GM21723 (cell line): ENCODE data around the gene SAPCD2.

Experiments used
- ATAC-seq: cut with Tn5 transposase; IDR thresholded peaks from one replicate; pipeline ENCODE4 v1.9.1; 2021; ENCODE audit warnings: mild to moderate bottlenecking, moderate library complexity; ENCODE audit not compliant: unreplicated experiment

Gene SAPCD2

DNA sequence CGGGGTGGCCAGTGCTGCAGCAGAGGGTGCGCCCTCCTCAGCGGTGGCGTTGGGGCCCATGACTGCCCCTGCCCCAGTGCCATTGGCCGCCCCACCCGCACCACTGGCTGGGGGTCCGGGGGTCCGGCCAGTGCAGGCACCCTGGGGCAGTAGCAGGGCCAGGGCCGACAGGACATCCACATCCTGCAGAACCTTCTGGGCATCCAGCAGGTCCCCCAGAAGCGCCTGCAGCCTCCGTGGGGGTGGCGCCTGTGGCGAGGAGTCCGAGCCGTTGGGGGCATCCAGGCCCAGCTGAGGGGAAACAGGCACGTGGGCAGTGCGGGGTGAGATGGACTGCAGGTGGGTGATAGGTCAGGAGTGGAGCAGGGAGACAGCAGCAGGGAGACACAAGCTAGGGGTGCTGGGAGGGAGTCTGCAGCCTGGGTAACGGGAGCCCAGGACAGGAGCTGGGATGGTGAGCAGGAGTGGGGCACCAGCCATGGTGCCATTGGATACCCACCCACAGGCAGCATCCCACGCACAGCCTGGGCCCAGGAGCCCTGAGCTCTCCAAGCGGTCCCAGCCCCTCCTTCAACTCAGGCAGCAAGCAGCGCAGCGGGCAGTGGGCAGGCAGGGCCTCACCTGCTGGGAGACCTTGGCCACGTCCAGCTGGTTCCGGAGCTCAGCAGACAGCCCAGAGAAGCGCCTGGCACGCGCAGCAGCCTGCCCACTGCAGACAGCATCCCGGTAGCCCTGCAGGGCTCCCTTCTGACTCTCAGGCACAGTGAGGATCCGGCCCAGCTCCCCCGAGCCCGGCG, 49.4 kb downstream of the SAPCD2 start:
- no peak for ATAC-seq

DNA sequence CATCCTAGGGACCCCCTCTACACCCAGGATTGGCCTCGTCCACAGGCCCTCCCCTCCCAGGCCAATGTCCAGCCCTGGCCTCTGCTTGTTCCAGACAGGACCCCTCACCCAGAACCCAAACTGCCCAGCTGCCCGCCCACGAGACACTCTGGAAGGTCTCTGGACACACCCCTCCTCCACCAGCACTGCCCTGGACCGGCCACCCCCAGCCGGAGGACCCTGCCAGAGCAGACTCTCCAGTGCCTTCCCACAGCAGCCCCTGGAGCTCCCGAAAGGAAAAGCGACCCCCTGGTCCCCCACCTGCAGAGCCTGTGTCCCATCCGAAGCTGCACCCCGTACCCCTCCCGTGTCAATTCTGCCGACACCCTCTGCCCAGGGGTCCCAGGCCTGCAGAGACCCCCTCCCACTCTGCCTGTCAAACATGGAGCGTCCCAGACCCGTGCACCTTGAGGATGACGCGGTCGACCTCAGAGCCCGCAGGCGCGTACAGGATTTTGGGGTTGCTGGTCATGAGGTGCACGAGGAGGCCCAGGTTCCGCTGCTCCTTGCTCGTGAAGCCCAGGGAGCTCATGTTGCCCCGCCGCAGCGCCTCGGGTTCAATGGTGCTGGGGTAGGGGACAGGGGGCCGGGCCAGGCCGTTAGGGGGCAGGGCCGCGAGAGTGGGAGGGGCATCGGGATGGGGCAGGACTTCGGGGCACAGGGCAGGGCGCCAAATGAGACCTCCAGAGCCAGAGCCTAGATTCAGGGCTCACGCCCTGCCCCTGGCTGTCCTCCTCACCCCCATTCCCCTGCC, 50.3 kb downstream of the SAPCD2 start:
- ATAC-seq: no peak

DNA sequence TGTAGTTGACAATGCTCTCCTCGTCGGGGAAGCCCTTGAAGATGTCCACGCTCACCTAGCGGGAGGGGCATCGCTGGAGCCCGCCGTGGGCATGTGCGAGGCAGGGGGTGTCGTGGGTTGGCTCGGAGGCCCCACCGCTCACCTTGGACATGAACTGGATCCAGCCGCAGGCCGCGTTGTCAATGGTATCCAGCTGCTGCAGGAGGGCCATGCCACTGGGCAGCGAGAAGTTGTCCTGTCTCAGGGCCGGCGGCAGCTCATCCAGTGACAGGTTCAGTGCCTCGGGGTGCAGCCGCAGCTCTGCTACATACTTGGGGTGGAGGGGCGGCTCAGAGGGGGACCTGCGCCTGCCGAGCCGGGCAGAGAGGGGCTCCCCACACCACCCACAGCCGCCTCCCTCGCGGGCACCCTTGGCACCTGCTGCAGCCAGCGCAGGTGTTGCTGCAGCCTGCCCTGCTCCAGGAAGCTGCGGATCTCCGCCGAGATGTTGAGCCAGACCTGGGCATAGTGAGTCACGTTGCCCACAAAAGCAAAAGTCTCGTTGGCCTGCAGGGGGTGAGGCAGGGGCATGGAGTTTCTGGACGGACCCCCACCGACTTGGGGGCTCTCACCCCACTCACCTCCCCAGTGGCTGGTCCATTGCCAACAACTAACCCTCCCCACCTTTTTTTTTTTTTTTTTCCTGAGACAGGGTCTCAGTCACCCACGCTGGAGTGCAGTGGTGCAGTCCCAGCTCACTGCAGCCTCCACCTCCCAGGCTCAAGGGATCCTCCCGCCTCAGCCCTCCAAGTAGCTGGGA, 51.4 kb downstream of the SAPCD2 start:
- ATAC-seq: no peak

DNA sequence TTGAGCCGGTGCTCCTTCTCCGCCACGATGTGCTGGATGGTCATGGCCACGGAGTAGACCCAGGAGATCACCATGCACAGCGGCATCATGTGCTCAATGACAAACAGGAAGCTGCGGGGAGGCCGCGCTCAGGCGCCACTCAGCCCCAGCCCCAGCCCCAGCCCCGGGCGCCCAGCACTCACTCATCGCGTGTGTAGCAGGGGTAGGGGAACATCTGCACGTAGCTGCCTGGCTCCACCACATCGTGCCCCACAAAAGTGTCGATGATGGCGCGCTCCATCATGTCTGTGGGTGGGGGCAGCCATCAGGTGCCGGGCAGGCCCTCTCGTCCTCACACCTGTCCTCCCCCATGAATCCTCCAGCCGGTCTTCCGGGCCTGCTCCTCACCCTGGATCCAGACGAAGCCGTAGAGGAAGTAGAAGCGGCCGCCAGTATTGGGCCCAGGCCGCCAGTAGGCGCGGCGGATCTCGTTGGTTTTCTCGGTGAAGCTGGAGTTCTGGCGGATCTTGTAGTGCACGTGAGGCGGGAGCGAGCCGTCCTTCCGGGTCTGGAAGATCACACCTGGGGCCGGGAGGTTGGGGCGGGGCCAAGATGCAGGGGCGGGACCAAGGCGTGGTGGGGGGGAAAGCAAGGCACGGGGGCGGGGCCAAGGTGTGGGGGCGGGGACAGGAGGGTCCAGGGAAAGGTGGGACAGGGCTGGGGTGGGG, 52.4 kb downstream of the SAPCD2 start:
- no peak for ATAC-seq

DNA sequence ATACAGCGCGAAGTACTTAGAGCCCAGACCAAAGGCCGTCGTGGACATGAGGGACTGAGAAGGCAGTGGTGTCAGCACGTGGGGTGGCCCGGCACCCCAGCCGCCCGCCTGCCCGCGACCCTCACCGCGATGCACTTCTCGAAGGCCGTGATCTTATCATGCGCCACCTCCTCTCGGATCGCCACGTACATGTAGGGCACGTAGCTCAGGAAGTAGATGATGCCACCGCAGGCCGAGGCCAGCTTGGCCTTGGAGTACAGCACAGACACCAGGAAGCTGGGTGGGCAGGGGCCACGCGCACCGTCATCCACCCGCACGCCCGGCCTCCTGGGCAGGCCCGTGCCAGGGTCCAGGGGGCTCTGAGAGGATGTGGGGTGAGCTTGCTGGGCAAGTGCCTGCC, 53.3 kb downstream of the SAPCD2 start:
- no peak for ATAC-seq

DNA sequence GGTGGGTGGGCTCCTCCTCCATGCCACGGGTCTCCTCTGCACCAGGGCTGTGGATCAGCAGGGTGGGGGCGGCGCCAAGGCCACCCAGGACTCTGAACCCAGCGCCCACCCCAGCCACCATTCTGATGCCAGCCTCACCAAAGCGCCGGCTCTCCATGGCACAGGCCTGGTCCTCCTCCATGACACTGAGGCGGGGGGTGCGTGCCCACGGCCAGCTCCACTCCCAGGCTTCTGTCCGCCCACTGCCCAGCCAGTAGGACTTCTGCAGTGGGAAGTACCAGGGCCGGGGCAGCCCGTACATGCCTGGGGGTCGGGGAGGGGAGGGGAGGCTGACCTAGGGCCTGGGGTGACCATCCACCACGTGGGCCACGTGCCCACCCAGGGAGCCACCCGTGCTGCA, 53.9 kb downstream of the SAPCD2 start:
- ATAC-seq: no peak

DNA sequence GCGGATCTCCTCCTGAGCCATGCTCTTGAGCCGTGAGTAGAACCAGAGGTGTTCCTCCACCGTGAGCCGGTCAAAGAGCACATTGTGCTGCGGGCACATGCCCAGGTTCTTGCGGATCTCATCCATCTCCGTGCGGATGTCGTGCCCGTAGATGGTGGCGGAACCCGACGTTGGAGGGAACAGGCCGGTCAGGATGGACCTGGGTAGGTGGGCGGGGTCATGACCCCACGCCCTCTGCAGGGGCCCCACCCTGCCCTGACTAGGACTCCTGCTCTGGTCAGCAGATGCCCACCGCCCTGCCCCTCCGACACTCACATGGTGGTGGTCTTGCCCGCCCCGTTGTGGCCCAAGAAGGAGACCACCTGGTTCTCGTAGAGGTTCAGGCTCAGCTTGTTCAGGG, 54.4 kb downstream of the SAPCD2 start:
- no peak for ATAC-seq

DNA sequence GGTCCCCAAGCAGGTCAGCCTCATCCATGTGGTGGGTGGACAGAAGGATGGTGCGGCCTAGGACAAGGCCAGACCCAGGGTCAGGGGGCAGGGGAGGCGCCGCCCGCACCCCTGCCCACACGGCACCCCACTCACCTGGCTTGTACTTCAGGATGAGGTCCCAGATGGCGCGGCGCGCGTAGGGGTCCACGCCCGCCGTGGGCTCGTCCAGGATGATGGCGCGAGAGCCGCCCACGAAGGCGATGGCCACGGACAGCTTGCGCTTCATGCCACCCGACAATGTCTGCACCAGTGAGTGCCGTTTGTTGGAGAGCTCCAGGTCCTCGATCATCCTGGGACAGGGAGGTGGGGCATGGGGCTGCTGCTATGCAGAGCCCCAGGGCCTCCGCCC, 54.8 kb downstream of the SAPCD2 start:
- no peak for ATAC-seq

DNA sequence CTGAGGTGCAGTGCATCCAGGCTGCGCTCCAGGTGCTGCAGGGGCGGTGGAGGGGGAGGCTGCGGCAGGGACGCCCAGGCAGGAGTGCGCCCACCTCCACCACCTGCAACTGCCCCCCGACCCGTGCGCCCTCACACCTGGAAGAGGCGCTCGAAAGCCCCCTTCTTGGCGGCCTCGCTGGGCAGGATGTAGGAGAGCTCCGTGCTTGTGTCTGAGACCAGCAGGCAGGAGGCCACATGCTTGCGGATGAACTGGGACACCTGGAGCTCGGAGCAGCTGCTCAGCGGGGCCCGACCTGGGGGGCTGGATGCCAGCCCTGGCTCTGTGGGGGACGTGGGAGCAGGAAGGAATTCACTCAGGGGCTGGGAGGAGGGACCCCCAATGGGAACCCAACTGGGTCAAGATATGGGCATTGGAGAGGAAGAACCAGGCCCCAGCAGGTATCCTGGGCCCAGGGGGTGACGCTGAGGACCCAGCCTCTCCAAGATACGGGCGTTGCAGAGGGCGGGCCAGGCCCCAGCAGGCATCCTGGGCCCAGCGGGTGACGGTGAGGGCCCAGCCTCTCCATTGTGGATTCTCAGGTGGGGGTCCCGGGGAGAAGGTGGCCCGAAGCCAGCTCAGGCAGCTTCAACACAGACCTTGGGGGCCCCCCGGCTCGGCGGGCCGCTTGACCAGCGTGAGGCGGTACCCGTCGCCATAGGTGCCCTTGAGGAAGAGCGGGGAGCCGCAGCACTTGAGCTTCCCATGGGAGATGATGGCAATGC, 55.4 kb downstream of the SAPCD2 start:
- no peak for ATAC-seq

DNA sequence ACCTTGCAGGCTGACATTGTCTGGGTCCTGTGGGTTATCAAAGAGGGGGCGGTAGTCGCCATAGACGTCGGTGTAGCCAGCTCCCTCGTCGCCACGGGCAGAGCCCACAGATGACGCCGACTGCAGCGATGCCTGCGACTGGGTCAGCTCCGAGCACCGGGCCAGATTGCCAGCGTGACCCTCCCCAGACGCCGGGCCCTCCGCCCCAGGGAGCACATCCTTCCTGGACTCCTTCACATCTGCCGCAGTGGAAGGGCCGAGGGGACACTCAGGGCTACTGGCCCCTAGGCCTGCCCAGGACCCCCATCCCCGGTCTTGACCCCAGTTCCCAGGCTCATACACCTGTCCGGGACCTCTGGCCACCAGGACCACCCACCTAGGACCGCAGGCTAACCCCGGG, 56.2 kb downstream of the SAPCD2 start:
- no peak for ATAC-seq

DNA sequence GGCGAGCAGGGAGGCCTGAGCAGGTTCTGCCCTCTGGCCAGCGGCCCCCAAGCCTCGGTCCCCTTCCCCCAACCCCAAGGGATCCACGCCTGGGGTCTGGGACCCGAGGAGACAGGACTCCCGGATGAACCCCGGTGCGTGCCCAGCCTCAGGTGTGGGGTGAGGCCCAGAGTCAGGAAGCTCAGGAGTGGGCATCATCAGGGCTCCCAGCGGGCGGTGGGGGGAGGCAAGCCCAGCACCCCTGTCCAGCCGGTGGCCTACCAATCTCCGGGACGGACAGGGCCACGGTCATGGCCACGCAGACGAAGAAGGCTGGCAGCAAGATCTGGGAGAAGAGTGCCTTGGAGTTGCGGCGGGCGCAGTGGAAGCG, 56.8 kb downstream of the SAPCD2 start:
- ATAC-seq: no peak

DNA sequence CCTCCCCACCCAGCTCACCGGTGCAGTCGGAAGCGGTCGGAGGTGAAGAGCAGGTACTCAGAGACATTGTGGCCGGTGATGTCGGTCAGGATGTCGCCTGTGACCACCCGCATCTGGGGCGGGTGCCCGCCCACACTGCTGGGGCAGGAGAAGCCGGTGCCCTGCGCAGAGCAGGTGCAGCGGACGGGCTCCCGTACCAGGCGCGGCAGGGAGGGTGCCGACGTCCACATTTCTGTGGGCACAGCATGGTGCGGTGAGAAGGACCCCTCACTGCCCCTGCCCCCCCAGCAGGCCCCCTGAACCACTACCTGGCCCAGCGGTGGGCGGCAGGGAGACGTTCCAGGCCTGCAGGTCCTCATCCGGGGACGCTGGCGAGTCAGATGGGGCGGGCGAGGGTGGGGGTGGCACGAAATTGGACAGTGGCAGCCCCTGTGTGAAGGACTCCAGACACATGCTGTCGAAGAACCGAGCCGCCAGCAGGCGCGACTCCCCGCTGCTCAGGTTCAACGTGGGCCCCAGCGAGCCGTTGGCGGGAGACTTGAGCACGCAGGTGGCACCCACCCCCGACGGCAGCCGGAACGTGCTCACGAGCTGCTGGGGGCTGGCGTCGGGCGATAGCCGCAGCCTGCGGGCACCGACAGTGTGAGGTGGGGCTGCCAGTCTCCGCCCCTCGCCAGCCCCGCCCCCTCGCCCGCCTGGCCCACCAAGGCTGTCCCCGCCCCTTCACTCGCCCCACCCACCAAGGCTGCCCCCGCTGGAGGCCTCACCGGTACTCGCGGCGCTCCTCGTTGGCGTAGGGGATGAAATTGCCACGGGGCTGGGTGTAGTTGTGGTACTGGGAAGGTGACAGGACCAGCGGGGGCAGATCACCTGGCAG, 57.4 kb downstream of the SAPCD2 start:
- ATAC-seq: no peak
